HEK293T (cell line): ENCODE results near the gene NCLN.

ENCODE experiments used
- FOXK2 ChIP-seq: fragments of 450-650 bp; IDR thresholded peaks from 2 replicates; pipeline ENCODE4 v1.6.1; 2016; ENCODE audit warnings: mild to moderate bottlenecking
- FOXM1 ChIP-seq: fragments of 450-650 bp; IDR thresholded peaks from 2 replicates; pipeline ENCODE4 v1.6.1; 2017; ENCODE audit warnings: mild to moderate bottlenecking, borderline replicate concordance
- TARDBP ChIP-seq: fragments of 450-650 bp; IDR thresholded peaks from 2 replicates; pipeline ENCODE4 v1.6.1; 2016
- ZNF384 ChIP-seq: fragments of 450-650 bp; IDR thresholded peaks from 2 replicates; pipeline ENCODE4 v1.6.1; 2016

DNA sequence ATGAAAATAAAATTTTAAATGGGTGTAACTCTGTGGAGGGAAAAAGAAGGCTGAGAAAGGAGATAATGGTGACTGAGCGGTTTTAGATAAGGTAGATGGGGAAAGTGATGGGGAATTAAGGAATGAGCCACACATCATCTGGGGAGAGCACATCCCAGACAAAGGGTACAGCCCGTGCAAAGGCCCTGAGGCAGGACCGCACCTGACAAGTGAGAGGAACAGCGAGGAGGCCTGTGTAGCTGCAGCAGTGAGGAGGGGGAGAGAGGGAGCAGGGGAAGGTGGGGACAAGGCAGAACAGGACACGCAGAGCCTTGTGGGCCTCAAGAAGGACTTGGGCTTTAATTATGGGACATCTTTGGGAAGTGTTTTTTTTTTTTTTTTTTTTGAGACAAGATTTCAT lies 37.0 kb downstream of the NCLN start:
- TF ChIP-seq TARDBP (no peak), FOXK2 (no peak), FOXM1 (no peak), ZNF384 (no peak)
